ENCODE data around the gene SLC1A5.

DNA sequence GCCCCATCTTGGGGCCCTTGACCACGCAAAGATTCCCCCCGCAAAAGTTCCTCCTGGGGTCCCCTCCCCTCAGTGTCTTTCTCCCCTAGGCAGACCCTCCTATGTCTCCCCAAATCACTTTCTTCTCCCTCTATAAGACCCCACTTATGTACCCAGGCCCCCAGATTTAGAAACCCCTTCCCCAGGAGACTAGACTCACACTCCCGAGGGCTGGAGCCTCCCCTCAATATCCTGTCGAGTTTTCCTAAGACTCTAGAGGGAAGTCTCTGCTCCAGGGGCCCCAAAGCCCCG, 1.4 kb downstream of the SLC1A5 start:
- TF ChIP-seq POLR2AphosphoS5 (IDR thresholded peaks at IDR 0.05): no peak
- TF ChIP-seq TAF1 (IDR thresholded peaks at IDR 0.05; ENCODE audit: low read depth): no peak
- TF ChIP-seq, protein P1, sequence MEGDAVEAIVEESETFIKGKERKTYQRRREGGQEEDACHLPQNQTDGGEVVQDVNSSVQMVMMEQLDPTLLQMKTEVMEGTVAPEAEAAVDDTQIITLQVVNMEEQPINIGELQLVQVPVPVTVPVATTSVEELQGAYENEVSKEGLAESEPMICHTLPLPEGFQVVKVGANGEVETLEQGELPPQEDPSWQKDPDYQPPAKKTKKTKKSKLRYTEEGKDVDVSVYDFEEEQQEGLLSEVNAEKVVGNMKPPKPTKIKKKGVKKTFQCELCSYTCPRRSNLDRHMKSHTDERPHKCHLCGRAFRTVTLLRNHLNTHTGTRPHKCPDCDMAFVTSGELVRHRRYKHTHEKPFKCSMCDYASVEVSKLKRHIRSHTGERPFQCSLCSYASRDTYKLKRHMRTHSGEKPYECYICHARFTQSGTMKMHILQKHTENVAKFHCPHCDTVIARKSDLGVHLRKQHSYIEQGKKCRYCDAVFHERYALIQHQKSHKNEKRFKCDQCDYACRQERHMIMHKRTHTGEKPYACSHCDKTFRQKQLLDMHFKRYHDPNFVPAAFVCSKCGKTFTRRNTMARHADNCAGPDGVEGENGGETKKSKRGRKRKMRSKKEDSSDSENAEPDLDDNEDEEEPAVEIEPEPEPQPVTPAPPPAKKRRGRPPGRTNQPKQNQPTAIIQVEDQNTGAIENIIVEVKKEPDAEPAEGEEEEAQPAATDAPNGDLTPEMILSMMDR (IDR thresholded peaks at IDR 0.05; ENCODE audit: poor library complexity, severe bottlenecking): no peak
- no peak for TF ChIP-seq SMC3 (conservative IDR thresholded peaks at IDR 0.05; ENCODE audit: poor library complexity)
- TF ChIP-seq EZH2 (IDR thresholded peaks at IDR 0.05; ENCODE audit: borderline replicate concordance, insufficient read depth, low read length, poor library complexity, severe bottlenecking): no peak
- no peak for TF ChIP-seq RAD21 (conservative IDR thresholded peaks at IDR 0.05)
